T follicular helper cell (primary cell): ENCODE data around the gene UNKL.
"Not testable (repeated sequence)": the region's sequence is repeated elsewhere in the genome, so short reads cannot be mapped to it uniquely, and the experiment has no call there.

ENCODE experiments used
- DNase-seq: peaks from one replicate; pipeline ENCODE4 v3.0.0-alpha.2; 2020; ENCODE audit warnings: low read depth

The UNKL gene

GRCh38 chr16:1338855-1339675, 75.4 kb downstream of the UNKL start:
- DNase-seq = no peak

GRCh38 chr16:1338119-1338730, 76.3 kb downstream of the UNKL start:
- DNase-seq = no peak

- DNase-seq = no peak
Measured at GRCh38 chr16:1337486-1337885, 77.0 kb downstream of the UNKL start.

GRCh38 chr16:1336619-1337018, 77.9 kb downstream of the UNKL start:
- no peak for DNase-seq

GRCh38 chr16:1335996-1336395, 78.5 kb downstream of the UNKL start:
- no peak for DNase-seq

GRCh38 chr16:1335211-1335971, 79.1 kb downstream of the UNKL start:
- DNase-seq = no peak

GRCh38 chr16:1334739-1335138, 79.8 kb downstream of the UNKL start:
- DNase-seq = no peak

- no peak for DNase-seq
Measured at GRCh38 chr16:1333854-1334700, 80.4 kb downstream of the UNKL start.

- peak; percentile 42 for DNase-seq
Measured at GRCh38 chr16:1333149-1333812, 81.2 kb downstream of the UNKL start, which contains the start of gene BAIAP3. TSS of gene BAIAP3 (plus strand) at chr16:1333645. CDS start at chr16:1338550, 4,905 bp downstream.

- DNase-seq = no peak
Measured at GRCh38 chr16:1332618-1333148, 81.8 kb downstream of the UNKL start.

- no peak for DNase-seq
Measured at GRCh38 chr16:1331712-1332617, 82.5 kb downstream of the UNKL start.

- DNase-seq = no peak
Measured at GRCh38 chr16:1330931-1331711, 83.4 kb downstream of the UNKL start.

- DNase-seq = no peak
Measured at GRCh38 chr16:1330260-1330914, 84.1 kb downstream of the UNKL start.

- not testable (repeated sequence) for DNase-seq
Measured at GRCh38 chr16:1328961-1329360, 85.5 kb downstream of the UNKL start.

GRCh38 chr16:1328136-1328535, 86.4 kb downstream of the UNKL start:
- not testable (repeated sequence) for DNase-seq

- DNase-seq = no peak
Measured at GRCh38 chr16:1327619-1327947, 86.9 kb downstream of the UNKL start.

- no peak for DNase-seq
Measured at GRCh38 chr16:1326946-1327618, 87.4 kb downstream of the UNKL start.

GRCh38 chr16:1326391-1326790, 88.1 kb downstream of the UNKL start:
- no peak for DNase-seq
